AG09309 (cell line): ENCODE data around the gene CD8B2.
"Not testable (repeated sequence)": the region's sequence is repeated elsewhere in the genome, so short reads cannot be mapped to it uniquely, and the experiment has no call there.

Experiments used
- DNase-seq: peaks from one replicate; pipeline ENCODE4 v3.0.0-alpha.2; 2010; ENCODE audit warnings: low read depth
- H3K4me3 ChIP-seq: 2 replicates; pipeline ENCODE4 v1.5.1; 2011; ENCODE audit warnings: mild to moderate bottlenecking, low read depth, low read length, moderate library complexity; ENCODE audit not compliant: control insufficient read depth
- TF ChIP-seq, protein P1 (sequence below): IDR thresholded peaks from 2 replicates; pipeline ENCODE4 v1.5.1; 2011; ENCODE audit warnings: mild to moderate bottlenecking, low read depth, low read length, inconsistent platforms; ENCODE audit not compliant: insufficient read depth, control insufficient read depth; ENCODE audit errors: missing control alignments

Gene CD8B2

DNA sequence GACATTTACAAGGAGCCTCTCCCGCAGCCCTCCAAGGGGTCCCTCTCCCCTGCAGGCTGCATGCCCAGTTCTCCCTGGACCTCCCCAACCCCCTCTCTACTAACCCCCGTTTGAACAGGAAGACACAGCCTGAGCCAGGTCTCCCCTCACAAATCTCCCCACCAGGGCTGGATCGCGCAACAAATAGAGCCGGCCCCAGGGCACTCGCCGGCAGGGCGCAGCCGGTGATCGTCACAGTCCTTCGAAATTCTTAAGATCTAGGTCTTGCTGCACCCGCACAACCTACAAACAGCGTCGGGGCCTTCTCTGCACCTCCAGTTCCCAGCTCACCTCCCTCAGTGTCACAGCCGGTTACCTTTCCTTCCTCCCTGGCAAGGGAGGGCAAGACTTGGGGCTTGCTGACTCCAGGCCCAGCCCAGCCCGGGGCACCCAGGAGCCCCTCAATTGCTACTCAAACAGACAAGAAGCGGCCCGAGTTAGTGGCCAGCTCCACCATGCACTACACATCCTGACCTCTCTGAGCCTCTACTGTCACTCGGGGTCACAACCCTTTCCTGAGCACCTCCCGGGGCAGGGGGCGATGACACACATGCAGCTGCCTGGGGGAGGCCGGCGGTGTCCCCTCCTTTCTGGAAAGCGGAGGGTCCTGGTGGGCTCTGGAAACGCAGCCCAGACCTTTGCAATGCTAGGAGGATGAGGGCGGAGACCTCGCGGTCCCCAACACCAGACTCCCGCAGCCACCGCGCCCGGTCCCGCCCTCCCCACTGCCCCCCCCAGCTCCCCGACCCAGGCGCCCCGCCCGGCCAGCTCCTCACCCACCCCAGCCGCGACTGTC is at the start of gene CD8B2:
TSS of gene CD8B2 (plus strand) at position 814 of the 835 bp plus-strand sequence. CDS start 63 bp downstream, outside the sequence.
- not testable (repeated sequence) for DNase-seq, H3K4me3 ChIP-seq

DNA sequence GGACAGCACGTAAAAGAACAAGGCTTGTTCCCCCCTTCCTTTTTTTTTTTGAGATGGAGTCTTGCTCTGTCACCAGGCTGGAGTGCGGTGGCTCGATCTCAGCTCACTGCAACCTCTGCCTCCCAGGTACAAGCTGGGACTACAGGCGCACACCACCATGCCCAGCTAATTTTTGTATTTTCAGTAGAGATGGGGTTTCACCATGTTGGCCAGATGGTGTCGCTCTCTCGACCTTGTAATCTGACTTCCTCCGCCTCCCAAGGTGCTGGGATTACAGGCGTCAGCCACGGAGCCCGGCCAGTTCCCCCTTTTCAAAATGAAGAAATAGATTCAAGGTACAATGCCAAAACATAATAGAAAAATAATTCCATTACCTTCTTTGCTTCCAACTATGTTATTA is 25.3 kb upstream of the CD8B2 start:
- DNase-seq, result not testable (repeated sequence)

DNA sequence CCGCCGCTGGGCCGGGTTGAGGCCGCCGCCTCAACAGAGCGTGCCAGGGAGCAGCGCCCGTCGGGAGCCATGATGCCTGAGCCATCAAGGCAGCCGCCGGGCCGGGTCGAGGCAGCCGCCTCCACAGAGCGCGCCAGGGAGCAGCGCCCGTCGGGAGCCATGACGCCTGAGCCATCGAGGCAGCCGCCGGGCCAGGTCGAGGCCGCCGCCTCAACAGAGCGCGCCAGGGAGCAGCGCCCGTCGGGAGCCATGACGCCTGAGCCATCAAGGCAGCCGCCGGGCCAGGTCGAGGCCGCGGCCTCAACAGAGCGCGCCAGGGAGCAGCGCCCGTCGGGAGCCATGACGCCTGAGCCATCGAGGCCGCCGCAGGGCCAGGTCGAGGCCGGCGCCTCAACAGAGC is 19.6 kb upstream of the CD8B2 start:
- not testable (repeated sequence) for H3K4me3 ChIP-seq, DNase-seq

More for the DNA sequence above, 25.3 kb upstream of the CD8B2 start:
- H3K4me3 ChIP-seq, result not testable (repeated sequence)

DNA sequence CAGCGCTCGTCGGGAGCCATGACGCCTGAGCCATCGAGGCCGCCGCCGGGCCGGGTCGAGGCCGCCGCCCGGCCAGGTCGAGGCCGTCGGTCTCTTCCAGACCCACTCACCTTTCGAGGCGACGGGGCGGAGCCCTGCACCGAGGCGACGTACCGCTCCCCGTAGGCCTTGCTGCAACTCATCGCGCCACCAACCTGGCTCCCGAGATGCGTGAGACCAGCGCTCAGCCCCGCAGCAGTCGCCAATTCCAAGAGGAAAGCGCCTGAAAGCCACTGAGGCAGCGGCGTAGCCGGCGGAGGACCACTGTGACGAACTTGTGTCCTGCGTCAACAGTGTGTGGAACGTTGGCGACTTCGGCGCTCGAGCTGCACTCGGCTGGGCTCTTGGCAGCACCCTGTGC is 19.1 kb upstream of the CD8B2 start, which contains the start of gene RGPD3:
TSS of gene RGPD3 (minus strand) at position 307 of the 400 bp plus-strand sequence. CDS start at position 182, 125 bp downstream.
- not testable (repeated sequence) for DNase-seq

DNA sequence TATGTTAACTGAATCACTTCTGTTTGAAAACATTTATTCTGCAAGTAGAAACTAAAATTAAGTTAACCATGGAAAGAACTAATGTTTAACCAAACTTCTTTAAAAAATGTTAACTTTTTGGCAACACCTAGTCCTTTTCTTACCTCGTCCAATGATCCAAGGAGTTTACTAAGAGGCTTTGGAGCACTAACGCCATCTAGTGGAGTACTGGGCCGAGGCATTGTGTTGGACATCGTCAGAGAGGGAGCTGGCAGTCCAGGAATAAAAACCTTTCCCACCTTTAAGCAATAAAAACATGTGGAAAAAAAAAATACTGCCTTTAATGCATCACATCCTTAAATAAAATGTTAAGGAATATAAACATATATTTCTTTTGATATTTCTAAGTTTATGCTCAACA is 16.5 kb upstream of the CD8B2 start:
- DNase-seq, H3K4me3 ChIP-seq: not testable (repeated sequence)
- TF ChIP-seq, protein P1, sequence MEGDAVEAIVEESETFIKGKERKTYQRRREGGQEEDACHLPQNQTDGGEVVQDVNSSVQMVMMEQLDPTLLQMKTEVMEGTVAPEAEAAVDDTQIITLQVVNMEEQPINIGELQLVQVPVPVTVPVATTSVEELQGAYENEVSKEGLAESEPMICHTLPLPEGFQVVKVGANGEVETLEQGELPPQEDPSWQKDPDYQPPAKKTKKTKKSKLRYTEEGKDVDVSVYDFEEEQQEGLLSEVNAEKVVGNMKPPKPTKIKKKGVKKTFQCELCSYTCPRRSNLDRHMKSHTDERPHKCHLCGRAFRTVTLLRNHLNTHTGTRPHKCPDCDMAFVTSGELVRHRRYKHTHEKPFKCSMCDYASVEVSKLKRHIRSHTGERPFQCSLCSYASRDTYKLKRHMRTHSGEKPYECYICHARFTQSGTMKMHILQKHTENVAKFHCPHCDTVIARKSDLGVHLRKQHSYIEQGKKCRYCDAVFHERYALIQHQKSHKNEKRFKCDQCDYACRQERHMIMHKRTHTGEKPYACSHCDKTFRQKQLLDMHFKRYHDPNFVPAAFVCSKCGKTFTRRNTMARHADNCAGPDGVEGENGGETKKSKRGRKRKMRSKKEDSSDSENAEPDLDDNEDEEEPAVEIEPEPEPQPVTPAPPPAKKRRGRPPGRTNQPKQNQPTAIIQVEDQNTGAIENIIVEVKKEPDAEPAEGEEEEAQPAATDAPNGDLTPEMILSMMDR, result peak; percentile 29

More for the DNA sequence above, 19.1 kb upstream of the CD8B2 start, which contains the start of gene RGPD3:
- not testable (repeated sequence) for H3K4me3 ChIP-seq

DNA sequence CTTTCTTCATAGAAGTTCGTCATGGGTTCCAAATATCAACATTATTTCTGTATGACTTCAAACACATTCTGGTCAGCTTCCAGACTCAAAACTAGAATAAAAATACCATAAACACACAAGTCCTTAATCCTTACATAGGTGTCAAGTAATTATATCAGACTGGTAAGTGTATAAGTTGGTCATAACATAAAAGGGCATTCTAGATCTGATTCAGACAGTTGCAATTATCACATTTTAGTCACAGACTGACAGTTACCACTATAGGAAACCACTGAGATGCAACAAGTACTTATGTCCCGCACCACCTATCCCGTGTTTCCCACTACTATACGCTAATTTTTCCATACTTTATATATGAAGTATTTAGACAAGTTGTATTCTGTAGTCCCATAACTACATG is 9.5 kb upstream of the CD8B2 start:
- DNase-seq, result not testable (repeated sequence)

DNA sequence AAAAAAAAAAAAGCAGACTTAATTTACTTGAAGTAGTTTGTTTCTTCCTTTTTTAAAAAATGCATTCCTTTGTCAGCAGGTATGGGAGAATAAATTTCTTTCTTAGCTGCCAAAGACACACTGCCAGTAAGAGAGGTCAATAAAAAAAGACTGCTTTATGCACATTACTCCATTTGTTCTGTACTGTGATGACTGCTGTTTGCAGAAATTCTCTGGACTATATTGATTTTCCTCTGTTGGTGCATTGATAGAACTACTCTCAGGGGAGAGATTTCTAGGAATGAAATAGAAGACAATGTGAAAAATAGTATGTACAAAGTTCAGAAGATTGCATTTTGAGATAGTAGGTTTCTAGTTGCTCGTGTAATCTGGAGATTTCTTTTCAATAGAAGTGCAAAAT is 7.6 kb upstream of the CD8B2 start:
- not testable (repeated sequence) for H3K4me3 ChIP-seq, DNase-seq

More for the DNA sequence above, 9.5 kb upstream of the CD8B2 start:
- not testable (repeated sequence) for H3K4me3 ChIP-seq

DNA sequence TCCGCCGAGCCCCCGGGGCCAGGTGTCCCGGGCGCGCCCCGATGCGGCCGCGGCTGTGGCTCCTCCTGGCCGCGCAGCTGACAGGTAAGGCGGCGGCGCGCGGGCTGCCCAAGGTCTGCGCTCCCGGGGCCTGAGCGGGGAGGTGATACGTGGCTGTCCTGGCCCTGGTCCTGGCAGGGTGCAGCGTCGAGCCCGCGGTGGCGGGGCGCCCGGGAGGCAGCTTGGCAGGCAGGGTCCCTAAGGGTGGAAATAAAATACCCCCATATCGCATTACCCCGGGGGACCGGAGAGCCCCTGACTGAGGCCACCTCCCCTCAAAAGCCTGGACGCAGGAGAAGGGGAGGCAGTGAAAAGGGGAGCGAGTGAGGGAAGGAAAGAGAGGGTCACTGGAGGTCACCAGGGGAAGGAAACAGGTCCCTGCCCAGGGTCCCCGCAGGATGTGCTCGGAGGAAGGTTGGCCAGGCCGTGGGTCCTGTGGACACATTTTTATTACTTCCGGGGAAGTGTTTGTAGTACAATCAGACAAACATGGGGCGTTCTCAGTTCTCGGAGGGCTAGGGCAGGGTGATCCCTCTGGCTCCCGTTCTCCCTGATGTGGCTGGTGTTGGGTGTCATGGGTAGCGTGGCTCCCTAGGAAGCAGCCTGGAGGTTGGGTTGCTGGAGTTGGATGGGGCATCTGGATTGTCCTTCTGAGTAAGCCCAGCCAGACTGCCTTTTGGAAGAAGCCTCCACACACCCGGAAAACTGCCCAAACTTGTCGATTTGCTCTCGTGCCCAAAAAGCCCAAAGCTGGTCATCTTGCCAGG is 425 bp downstream of the CD8B2 start:
- DNase-seq, H3K4me3 ChIP-seq: not testable (repeated sequence)

DNA sequence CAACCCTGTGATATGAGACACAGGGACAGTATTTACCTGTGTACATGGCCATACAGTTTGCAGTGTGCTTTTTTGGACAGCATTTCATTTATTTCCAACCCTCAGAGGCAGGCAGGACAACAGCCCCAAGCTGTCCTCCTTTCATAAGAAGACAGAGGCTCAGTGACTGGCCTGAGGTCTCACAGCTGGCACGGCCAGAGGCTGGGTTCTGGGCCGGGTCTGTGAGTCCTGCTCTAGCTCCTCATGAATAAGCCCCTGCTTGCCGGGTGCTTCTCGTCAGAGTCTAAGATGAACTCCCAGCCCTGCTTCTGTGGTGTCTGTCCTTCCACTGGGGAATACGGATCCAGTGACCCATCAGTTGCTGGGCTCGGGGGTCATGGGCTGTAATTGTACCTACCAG is 2.5 kb downstream of the CD8B2 start:
- not testable (repeated sequence) for H3K4me3 ChIP-seq, DNase-seq

DNA sequence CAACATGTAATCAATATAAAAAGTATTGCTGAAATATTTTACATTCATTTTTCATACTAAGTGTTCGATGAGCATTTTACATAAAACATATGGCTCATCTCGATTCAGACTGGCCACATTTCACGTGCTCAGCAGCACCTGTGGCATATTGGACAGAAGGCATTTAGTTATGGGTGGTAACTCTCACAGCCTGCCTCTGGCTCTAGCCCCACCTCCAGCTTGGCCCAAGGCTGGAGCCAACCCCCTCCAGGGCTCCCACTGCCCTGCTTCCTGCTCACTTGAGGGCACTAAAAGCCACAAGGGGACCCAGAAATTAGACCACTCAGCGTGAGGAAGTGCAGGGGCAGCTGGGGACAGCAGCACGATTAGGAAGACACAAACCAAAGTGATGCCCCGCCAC is 5.2 kb downstream of the CD8B2 start:
- H3K4me3 ChIP-seq, DNase-seq: not testable (repeated sequence)

DNA sequence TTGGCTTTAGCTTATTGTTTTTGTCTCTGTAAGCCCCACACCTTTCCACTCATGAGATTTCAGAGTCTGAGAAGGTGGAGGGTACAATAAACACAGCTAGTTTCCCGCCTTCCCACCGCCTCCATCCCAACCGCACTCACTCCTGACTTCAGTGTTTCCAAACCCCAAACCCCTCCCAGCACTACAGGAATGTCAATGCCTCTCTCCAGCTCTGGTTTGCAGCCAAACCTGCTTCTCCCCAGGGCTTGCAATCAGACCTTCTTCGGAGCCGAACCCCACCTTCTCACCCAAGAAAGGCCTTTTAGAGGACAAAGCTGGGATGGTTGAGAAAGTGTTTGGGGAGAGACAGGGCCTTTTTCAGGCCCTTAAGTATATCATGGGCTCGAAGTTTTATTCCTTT is 5.7 kb downstream of the CD8B2 start:
- DNase-seq, H3K4me3 ChIP-seq: not testable (repeated sequence)

DNA sequence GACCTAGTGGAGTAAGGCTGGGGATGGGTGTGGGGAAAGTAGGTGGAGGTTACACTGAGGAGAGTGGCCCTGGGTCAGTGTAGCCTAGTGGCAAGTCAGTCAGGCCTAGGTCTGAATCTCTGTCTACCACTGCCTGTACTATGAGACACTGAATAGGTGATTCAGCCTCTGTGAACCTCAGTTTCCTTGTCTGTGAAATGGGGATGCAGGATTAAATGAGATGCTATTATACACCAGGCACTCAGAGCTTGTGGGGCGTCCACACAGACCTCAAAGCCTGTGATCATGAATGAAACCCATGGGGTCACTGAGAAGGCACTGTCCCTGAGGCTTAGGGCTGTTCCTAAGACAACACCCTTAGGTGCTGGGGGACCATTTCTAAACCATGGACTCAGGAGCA is 11.4 kb downstream of the CD8B2 start:
- DNase-seq, H3K4me3 ChIP-seq: not testable (repeated sequence)

DNA sequence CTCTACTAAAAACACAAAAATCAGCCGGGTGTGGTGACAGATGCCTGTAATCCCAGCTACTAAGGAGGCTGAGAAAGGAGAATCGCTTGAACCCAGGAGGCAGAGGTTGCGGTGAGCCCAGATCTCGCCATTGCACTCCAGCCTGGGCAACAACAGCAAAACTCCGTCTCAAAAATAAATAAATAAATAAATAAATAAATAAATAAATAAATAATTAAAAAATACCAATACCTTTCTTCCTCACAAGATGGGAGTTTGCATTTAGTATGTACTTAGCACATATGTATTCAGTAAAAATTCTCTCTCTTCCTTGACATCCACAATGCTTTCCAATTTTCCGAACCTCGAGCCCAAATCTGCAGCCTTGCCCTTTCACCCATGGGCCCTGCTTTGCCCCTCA is 13.2 kb downstream of the CD8B2 start:
- H3K4me3 ChIP-seq, DNase-seq: not testable (repeated sequence)

DNA sequence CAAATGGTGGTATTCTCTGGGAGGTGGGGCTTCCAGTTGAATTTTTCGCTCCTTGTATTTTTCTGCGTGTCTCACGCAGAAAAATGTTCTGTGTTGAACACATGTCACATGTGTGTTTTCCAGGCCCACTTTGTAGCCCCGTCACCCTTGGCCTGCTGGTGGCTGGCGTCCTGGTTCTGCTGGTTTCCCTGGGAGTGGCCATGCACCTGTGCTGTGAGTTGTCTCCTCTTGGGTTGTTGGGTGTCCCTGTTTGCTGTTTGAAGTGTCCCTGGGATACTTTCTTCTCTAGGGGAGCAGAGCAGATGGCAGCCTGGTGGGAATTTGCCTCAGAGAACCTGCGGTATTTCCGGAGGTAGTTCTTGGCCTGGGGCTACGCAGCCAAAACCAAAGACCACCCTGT is 15.2 kb downstream of the CD8B2 start:
- not testable (repeated sequence) for H3K4me3 ChIP-seq, DNase-seq

DNA sequence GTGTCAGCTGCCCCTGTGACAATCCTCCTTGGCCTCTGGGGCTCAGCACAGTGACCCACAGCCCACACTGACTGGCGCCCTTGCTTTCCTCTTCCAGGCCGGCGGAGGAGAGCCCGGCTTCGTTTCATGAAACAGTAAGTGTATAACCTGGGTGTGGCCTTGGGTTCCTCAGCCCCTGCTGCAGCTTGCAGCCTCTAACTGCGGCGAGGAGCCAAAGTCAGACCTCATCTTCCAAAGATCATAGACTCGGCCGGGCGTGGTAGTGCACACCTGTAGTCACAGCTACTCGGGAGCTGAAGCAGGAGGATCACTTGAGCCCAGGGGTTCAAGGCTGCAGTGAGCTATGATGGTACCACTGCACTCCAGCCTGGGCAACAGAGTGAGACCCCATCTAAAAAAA is 17.0 kb downstream of the CD8B2 start:
- not testable (repeated sequence) for H3K4me3 ChIP-seq, DNase-seq

DNA sequence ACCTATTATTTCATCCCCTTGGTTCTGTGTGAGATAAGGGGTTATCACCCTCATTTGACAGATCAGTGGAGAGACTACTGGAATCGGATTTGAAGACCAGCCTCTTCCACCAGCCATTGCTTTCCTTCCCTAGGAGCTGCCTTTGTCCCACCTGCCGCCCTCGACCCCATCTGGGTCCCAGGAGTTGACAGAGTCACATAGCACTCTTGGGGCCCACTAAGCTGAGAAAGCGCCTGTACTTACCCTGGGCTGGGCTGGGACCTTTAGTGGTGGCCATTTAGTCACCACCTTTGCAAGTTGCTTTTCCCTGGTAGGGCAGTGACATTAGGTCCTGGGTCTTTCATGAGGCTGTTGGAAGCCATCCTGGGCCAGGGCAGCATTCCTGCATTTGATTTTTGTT is 17.6 kb downstream of the CD8B2 start:
- not testable (repeated sequence) for DNase-seq

DNA sequence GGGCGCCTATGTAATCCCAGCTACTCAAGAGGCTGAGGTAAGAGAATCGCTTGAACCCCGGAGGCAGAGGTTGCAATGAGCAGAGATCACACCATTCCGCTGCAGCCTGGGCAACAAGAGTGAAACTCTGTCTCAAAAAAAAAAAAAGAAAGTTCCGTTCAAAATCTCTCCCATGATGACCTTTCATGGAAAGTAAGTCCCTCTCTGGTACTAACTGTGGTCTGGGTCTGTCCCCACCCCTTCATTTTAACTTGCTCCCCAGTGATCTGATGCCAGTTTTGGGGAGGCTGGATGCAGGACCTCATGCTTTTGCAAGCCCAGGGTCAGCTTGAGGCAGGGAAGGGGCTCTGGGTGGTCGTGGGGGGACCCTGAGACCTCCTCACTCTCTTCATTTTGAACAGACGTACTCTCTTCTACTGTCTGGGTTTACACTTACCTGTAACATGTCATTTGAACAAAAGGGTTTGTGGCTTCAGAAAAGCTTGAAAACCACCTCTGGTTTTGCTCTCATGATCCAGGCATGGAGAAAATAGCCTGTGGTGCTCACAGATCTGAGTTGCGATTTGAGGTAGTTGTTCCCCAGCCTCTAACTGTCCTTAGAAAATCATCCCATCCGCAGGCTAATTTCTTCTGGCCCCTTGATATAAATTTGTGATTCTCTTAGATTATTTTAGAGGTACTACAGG is 19.0 kb downstream of the CD8B2 start:
- not testable (repeated sequence) for H3K4me3 ChIP-seq, DNase-seq

More for the DNA sequence above, 17.6 kb downstream of the CD8B2 start:
- not testable (repeated sequence) for H3K4me3 ChIP-seq
